Memory B cell (primary cell): Measurements from ENCODE around the gene CNTN5.
"Not testable (repeated sequence)": the region's sequence is repeated elsewhere in the genome, so short reads cannot be mapped to it uniquely, and the experiment has no call there.

ENCODE experiments used
- ATAC-seq: fragments of 150-1000 bp; cut with Tn5 transposase; 2 replicates; pipeline ENCODE4 v1.10.0; 2021; ENCODE audit warnings: low read depth, mild to moderate bottlenecking, moderate library complexity
- DNase-seq, 2 donors: peaks; one replicate each; pipeline ENCODE4 v3.0.0; 2022; ENCODE audit warnings: low spot score in 2 of 2
- H3K27ac Mint-ChIP-seq: one replicate; pipeline ENCODE4 v1.8.0; 2022; ENCODE audit warnings: mild to moderate bottlenecking, moderate library complexity, mixed read lengths
- H3K27me3 Mint-ChIP-seq: one replicate; pipeline ENCODE4 v1.8.0; 2022; ENCODE audit warnings: mixed read lengths
- H3K36me3 Mint-ChIP-seq: one replicate; pipeline ENCODE4 v1.8.0; 2022; ENCODE audit warnings: mild to moderate bottlenecking, mixed read lengths
- H3K4me1 Mint-ChIP-seq: one replicate; pipeline ENCODE4 v1.8.0; 2022; ENCODE audit warnings: mixed read lengths
- H3K4me3 Mint-ChIP-seq: one replicate; pipeline ENCODE4 v1.8.0; 2022; ENCODE audit warnings: mild to moderate bottlenecking, moderate library complexity, mixed read lengths
- H3K9me3 Mint-ChIP-seq: one replicate; pipeline ENCODE4 v1.8.0; 2022; ENCODE audit warnings: mixed read lengths

The CNTN5 gene

GRCh38 chr11:100273066-100273815 lies 1252.5 kb downstream of the CNTN5 start:
- no peak overlapping the region for H3K4me3 Mint-ChIP-seq
- H3K36me3 Mint-ChIP-seq: no peaks in the 10 kb centered on the region
- H3K27me3 Mint-ChIP-seq: no peaks in the 10 kb centered on the region
- H3K27ac Mint-ChIP-seq: no peak overlapping the region
- DNase-seq (no peak), ATAC-seq (no peak)
- peaks cover 2% of the 10 kb centered on the region for H3K9me3 Mint-ChIP-seq
- no peaks in the 10 kb centered on the region for H3K4me1 Mint-ChIP-seq

GRCh38 chr11:100274466-100274865 lies 1253.7 kb downstream of the CNTN5 start:
- ATAC-seq, H3K4me1 Mint-ChIP-seq, H3K36me3 Mint-ChIP-seq, DNase-seq, H3K27ac Mint-ChIP-seq, H3K4me3 Mint-ChIP-seq, H3K27me3 Mint-ChIP-seq, H3K9me3 Mint-ChIP-seq: not testable (repeated sequence)

GRCh38 chr11:100294748-100295147 lies 1274.0 kb downstream of the CNTN5 start:
- H3K4me3 Mint-ChIP-seq: no peak overlapping the region
- ATAC-seq (no peak), DNase-seq (no peak)
- H3K27me3 Mint-ChIP-seq: no peaks in the 10 kb centered on the region
- H3K9me3 Mint-ChIP-seq: peaks cover 4% of the 10 kb centered on the region
- H3K27ac Mint-ChIP-seq: no peak overlapping the region
- no peaks in the 10 kb centered on the region for H3K36me3 Mint-ChIP-seq
- no peaks in the 10 kb centered on the region for H3K4me1 Mint-ChIP-seq

GRCh38 chr11:100296051-100296679 lies 1275.4 kb downstream of the CNTN5 start:
- Mint-ChIP-seq H3K4me1 (no peaks in the 10 kb centered on the region), H3K36me3 (no peaks in the 10 kb centered on the region), H3K27ac (no peak overlapping the region), H3K9me3 (peaks cover 4% of the 10 kb centered on the region), H3K4me3 (no peak overlapping the region), H3K27me3 (no peaks in the 10 kb centered on the region)
- no peak for DNase-seq
- ATAC-seq: no peak

GRCh38 chr11:100297516-100297915 lies 1276.8 kb downstream of the CNTN5 start:
- DNase-seq: no peak
- Mint-ChIP-seq H3K27ac (no peak overlapping the region), H3K4me3 (no peak overlapping the region), H3K27me3 (no peaks in the 10 kb centered on the region), H3K36me3 (no peaks in the 10 kb centered on the region), H3K9me3 (no peaks in the 10 kb centered on the region), H3K4me1 (no peaks in the 10 kb centered on the region)
- ATAC-seq: no peak

- no peak for ATAC-seq
- Mint-ChIP-seq H3K36me3 (no peaks in the 10 kb centered on the region), H3K27ac (no peak overlapping the region), H3K9me3 (no peaks in the 10 kb centered on the region), H3K4me3 (no peak overlapping the region), H3K4me1 (no peaks in the 10 kb centered on the region), H3K27me3 (no peaks in the 10 kb centered on the region)
- no peak for DNase-seq
Measured at GRCh38 chr11:100302824-100303223, 1282.1 kb downstream of the CNTN5 start.

- Mint-ChIP-seq H3K27me3 (no peaks in the 10 kb centered on the region), H3K36me3 (no peaks in the 10 kb centered on the region), H3K9me3 (no peaks in the 10 kb centered on the region), H3K4me1 (no peaks in the 10 kb centered on the region), H3K27ac (no peak overlapping the region), H3K4me3 (no peak overlapping the region)
- ATAC-seq (no peak), DNase-seq (no peak)
Measured at GRCh38 chr11:100303897-100304296, 1283.1 kb downstream of the CNTN5 start.

- no peak for ATAC-seq
- DNase-seq: no peak
- no peaks in the 10 kb centered on the region for H3K36me3 Mint-ChIP-seq
- no peak overlapping the region for H3K4me3 Mint-ChIP-seq
- H3K27me3 Mint-ChIP-seq: no peaks in the 10 kb centered on the region
- no peaks in the 10 kb centered on the region for H3K4me1 Mint-ChIP-seq
- H3K9me3 Mint-ChIP-seq: peaks cover 3% of the 10 kb centered on the region
- H3K27ac Mint-ChIP-seq: no peak overlapping the region
Measured at GRCh38 chr11:100308202-100308601, 1287.5 kb downstream of the CNTN5 start.

- Mint-ChIP-seq H3K36me3 (no peaks in the 10 kb centered on the region), H3K4me3 (no peak overlapping the region), H3K27me3 (no peaks in the 10 kb centered on the region), H3K27ac (no peak overlapping the region), H3K4me1 (no peaks in the 10 kb centered on the region), H3K9me3 (peaks cover 4% of the 10 kb centered on the region)
- no peak for DNase-seq
- ATAC-seq: no peak
Measured at GRCh38 chr11:100315946-100316345, 1295.2 kb downstream of the CNTN5 start.

- DNase-seq (no peak), ATAC-seq (no peak)
- Mint-ChIP-seq H3K9me3 (peaks cover 2% of the 10 kb centered on the region), H3K4me3 (no peak overlapping the region), H3K36me3 (no peaks in the 10 kb centered on the region), H3K27me3 (no peaks in the 10 kb centered on the region), H3K4me1 (no peaks in the 10 kb centered on the region), H3K27ac (no peak overlapping the region)
Measured at GRCh38 chr11:100316952-100317351, 1296.2 kb downstream of the CNTN5 start.

- Mint-ChIP-seq H3K9me3 (no peaks in the 10 kb centered on the region), H3K4me1 (no peaks in the 10 kb centered on the region), H3K27ac (no peak overlapping the region), H3K27me3 (no peaks in the 10 kb centered on the region), H3K4me3 (no peak overlapping the region), H3K36me3 (no peaks in the 10 kb centered on the region)
- ATAC-seq (no peak), DNase-seq (no peak)
Measured at GRCh38 chr11:100319691-100320090, 1298.9 kb downstream of the CNTN5 start.

GRCh38 chr11:100328626-100329340 lies 1308.0 kb downstream of the CNTN5 start:
- ATAC-seq: no peak
- Mint-ChIP-seq H3K27me3 (no peaks in the 10 kb centered on the region), H3K4me3 (no peak overlapping the region), H3K27ac (no peak overlapping the region), H3K9me3 (peaks cover 9% of the 10 kb centered on the region), H3K4me1 (no peaks in the 10 kb centered on the region), H3K36me3 (no peaks in the 10 kb centered on the region)
- no peak for DNase-seq

GRCh38 chr11:100329352-100329751 lies 1308.6 kb downstream of the CNTN5 start:
- Mint-ChIP-seq H3K9me3 (peaks cover 14% of the 10 kb centered on the region), H3K4me1 (no peaks in the 10 kb centered on the region), H3K36me3 (no peaks in the 10 kb centered on the region), H3K27me3 (no peaks in the 10 kb centered on the region), H3K4me3 (no peak overlapping the region), H3K27ac (no peak overlapping the region)
- ATAC-seq (no peak), DNase-seq (no peak)

- H3K27me3 Mint-ChIP-seq: no peaks in the 10 kb centered on the region
- H3K36me3 Mint-ChIP-seq: no peaks in the 10 kb centered on the region
- no peaks in the 10 kb centered on the region for H3K4me1 Mint-ChIP-seq
- peaks cover 10% of the 10 kb centered on the region for H3K9me3 Mint-ChIP-seq
- no peak overlapping the region for H3K27ac Mint-ChIP-seq
- no peak for DNase-seq
- no peak overlapping the region for H3K4me3 Mint-ChIP-seq
- ATAC-seq: no peak
Measured at GRCh38 chr11:100336873-100337272, 1316.1 kb downstream of the CNTN5 start.
